Brain microvascular endothelial cell (primary cell): ENCODE data around the gene PSD4.

Source experiments
- DNase-seq: peaks from one replicate; pipeline ENCODE4 v3.0.0-alpha.2; 2020
- H3K27ac ChIP-seq: fragments of 250-450 bp; sonication (Bioruptor Pico); 2 replicates; pipeline ENCODE4 v1.5.1; 2020; ENCODE audit warnings: mild to moderate bottlenecking, moderate library complexity
- H3K27me3 ChIP-seq: fragments of 250-450 bp; sonication (Bioruptor Pico); replicated peaks from 2 replicates; pipeline ENCODE4 v1.5.1; 2020; ENCODE audit warnings: mild to moderate bottlenecking
- H3K36me3 ChIP-seq: fragments of 250-450 bp; sonication (Bioruptor Pico); replicated peaks from 2 replicates; pipeline ENCODE4 v1.5.1; 2020; ENCODE audit warnings: mild to moderate bottlenecking
- H3K4me3 ChIP-seq: 2 replicates; pipeline ENCODE4 v1.5.1; 2011; ENCODE audit warnings: low read depth, mild to moderate bottlenecking, control low read depth, low read length, moderate library complexity
- CTCF ChIP-seq: IDR thresholded peaks from 2 replicates; pipeline ENCODE4 v1.5.1; 2011; ENCODE audit warnings: low read depth, mild to moderate bottlenecking, moderate library complexity, low read length, control low read depth, inconsistent platforms; ENCODE audit errors: missing control alignments
- in situ Hi-C: cut with HindIII; loops from 2 replicates; pipeline ENCODE4 v1.10.0; 2017; ENCODE audit warnings: low sequenced_read_pairs, low pct_ligation_motif_present

PSD4 gene

GRCh38 chr2:113251118-113251517, 77.3 kb downstream of the PSD4 start:
- in situ Hi-C loops: no loop called here
- no peak for DNase-seq
- no peak overlapping the region for H3K4me3 ChIP-seq
- H3K27ac ChIP-seq: no peak overlapping the region
- H3K36me3 ChIP-seq: no peaks in the 10 kb centered on the region
- no peak for TF ChIP-seq CTCF
- H3K27me3 ChIP-seq: no peaks in the 10 kb centered on the region

- in situ Hi-C loops: no loop called here
- Histone ChIP-seq H3K36me3 (no peaks in the 10 kb centered on the region), H3K27ac (no peak overlapping the region), H3K27me3 (no peaks in the 10 kb centered on the region), H3K4me3 (no peak overlapping the region)
- TF ChIP-seq CTCF: no peak
- no peak for DNase-seq
Observed at GRCh38 chr2:113252047-113252590, 78.3 kb downstream of the PSD4 start.

GRCh38 chr2:113253453-113253852, 79.7 kb downstream of the PSD4 start:
- in situ Hi-C loops: no loop called here
- DNase-seq: no peak
- no peak for TF ChIP-seq CTCF
- no peak overlapping the region for H3K4me3 ChIP-seq
- no peaks in the 10 kb centered on the region for H3K27me3 ChIP-seq
- no peak overlapping the region for H3K27ac ChIP-seq
- no peaks in the 10 kb centered on the region for H3K36me3 ChIP-seq

GRCh38 chr2:113255140-113256070, 81.6 kb downstream of the PSD4 start:
- no peak overlapping the region for H3K27ac ChIP-seq
- H3K27me3 ChIP-seq: no peaks in the 10 kb centered on the region
- no peak overlapping the region for H3K4me3 ChIP-seq
- H3K36me3 ChIP-seq: no peaks in the 10 kb centered on the region
- no peak for TF ChIP-seq CTCF
- no peak for DNase-seq
- in situ Hi-C loops: no loop called here

GRCh38 chr2:113257516-113258264, 83.9 kb downstream of the PSD4 start:
- in situ Hi-C loops: no loop called here
- H3K27me3 ChIP-seq: no peaks in the 10 kb centered on the region

More at GRCh38 chr2:113257516-113258264, 83.9 kb downstream of the PSD4 start:
- no peak for TF ChIP-seq CTCF
- no peak overlapping the region for H3K4me3 ChIP-seq
- no peaks in the 10 kb centered on the region for H3K36me3 ChIP-seq
- H3K27ac ChIP-seq: no peak overlapping the region
- no peak for DNase-seq
